Hepatocyte (in vitro differentiated cells): Measurements from ENCODE around the gene DIAPH1. TPM values are rescaled to one million over a fixed set of nuclear protein-coding genes. Genes with fewer than 3 reads are reported as not detected.
"Not testable (repeated sequence)": the region's sequence is repeated elsewhere in the genome, so short reads cannot be mapped to it uniquely, and the experiment has no call there.

Experiments used
- DNase-seq: peaks from one replicate; pipeline ENCODE4 v3.0.0-alpha.2; 2016; ENCODE audit warnings: low spot score
- H2AFZ ChIP-seq: fragments of 200-600 bp; sonication (generic); 2 replicates; pipeline ENCODE4 v1.6.0; 2016; ENCODE audit warnings: antibody characterized with exemption, mild to moderate bottlenecking
- H3K27ac ChIP-seq: fragments of 200-600 bp; sonication (generic); 2 replicates; pipeline ENCODE4 v1.5.1; 2016; ENCODE audit warnings: mild to moderate bottlenecking
- H3K27me3 ChIP-seq: fragments of 200-600 bp; sonication (generic); 2 replicates; pipeline ENCODE4 v1.6.1; 2016
- H3K36me3 ChIP-seq: fragments of 200-600 bp; sonication (generic); replicated peaks from 2 replicates; pipeline ENCODE4 v1.5.1; 2016; ENCODE audit warnings: low read depth; ENCODE audit not compliant: insufficient read depth
- H3K4me1 ChIP-seq: fragments of 200-600 bp; sonication (generic); 2 replicates; pipeline ENCODE4 v1.5.1; 2016; ENCODE audit warnings: mild to moderate bottlenecking, moderate library complexity; ENCODE audit not compliant: insufficient read depth
- H3K4me2 ChIP-seq: fragments of 200-600 bp; sonication (generic); 2 replicates; pipeline ENCODE4 v1.6.0; 2016
- H3K4me3 ChIP-seq: fragments of 200-600 bp; sonication (generic); 2 replicates; pipeline ENCODE4 v1.5.1; 2016; ENCODE audit warnings: mild to moderate bottlenecking
- H3K79me2 ChIP-seq: fragments of 200-600 bp; sonication (generic); 2 replicates; pipeline ENCODE4 v1.6.0; 2017; ENCODE audit warnings: mild to moderate bottlenecking
- H3K9me2 ChIP-seq: fragments of 200-600 bp; sonication (generic); replicated peaks from 2 replicates; pipeline ENCODE4 v1.6.0; 2017; ENCODE audit warnings: mild to moderate bottlenecking; ENCODE audit not compliant: insufficient read depth
- H3K9me3 ChIP-seq: fragments of 200-600 bp; sonication (generic); 2 replicates; pipeline ENCODE4 v1.5.1; 2016; ENCODE audit warnings: low read depth, mild to moderate bottlenecking
- H4K20me1 ChIP-seq: fragments of 200-600 bp; sonication (generic); 2 replicates; pipeline ENCODE4 v1.6.0; 2016; ENCODE audit warnings: mild to moderate bottlenecking; ENCODE audit not compliant: insufficient read depth, poor library complexity, severe bottlenecking
- EZH2 ChIP-seq: fragments of 200-600 bp; sonication (generic); IDR thresholded peaks from 2 replicates; pipeline ENCODE4 v1.6.1; 2016; ENCODE audit warnings: antibody characterized with exemption, mild to moderate bottlenecking, borderline replicate concordance
- EZH2phosphoT487 ChIP-seq: fragments of 200-600 bp; sonication (generic); IDR thresholded peaks from one replicate; pipeline ENCODE4 v1.6.1; 2018; ENCODE audit warnings: antibody characterized with exemption, mild to moderate bottlenecking, low read depth, moderate library complexity; ENCODE audit not compliant: unreplicated experiment, severe bottlenecking
- WGBS: methylation state at CpG from one replicate; pipeline ENCODE4 v1.1.6; 2016; ENCODE audit warnings: low lambda C conversion rate; ENCODE audit errors: missing lambda C conversion rate; 5-methylcytosine and 5-hydroxymethylcytosine counted together
- polyA plus RNA-seq: library from polyadenylated mRNA; unstranded; fragments of >200 nt; fragmentation: Nextera tagmentation; extraction: Ambion mirVana; gene quantifications from 2 replicates; pipeline ENCODE4 v1.2.1, GENCODE V29; 2016
- total RNA-seq: library from RNA; depleted of rRNA; stranded (reverse); fragments of >200 nt; gene quantifications from 2 replicates; pipeline ENCODE4 v1.2.3, GENCODE V29; 2014
- TF ChIP-seq, protein P1 (sequence below): fragments of 200-600 bp; sonication (generic); IDR thresholded peaks from 2 replicates; pipeline ENCODE4 v1.5.1; 2016; ENCODE audit warnings: antibody characterized with exemption, mild to moderate bottlenecking; ENCODE audit not compliant: poor library complexity

DIAPH1 gene
- total and polyA plus RNA-seq, 2 experiments from 2014 or later: 56.6 to 62.4 TPM

DNA sequence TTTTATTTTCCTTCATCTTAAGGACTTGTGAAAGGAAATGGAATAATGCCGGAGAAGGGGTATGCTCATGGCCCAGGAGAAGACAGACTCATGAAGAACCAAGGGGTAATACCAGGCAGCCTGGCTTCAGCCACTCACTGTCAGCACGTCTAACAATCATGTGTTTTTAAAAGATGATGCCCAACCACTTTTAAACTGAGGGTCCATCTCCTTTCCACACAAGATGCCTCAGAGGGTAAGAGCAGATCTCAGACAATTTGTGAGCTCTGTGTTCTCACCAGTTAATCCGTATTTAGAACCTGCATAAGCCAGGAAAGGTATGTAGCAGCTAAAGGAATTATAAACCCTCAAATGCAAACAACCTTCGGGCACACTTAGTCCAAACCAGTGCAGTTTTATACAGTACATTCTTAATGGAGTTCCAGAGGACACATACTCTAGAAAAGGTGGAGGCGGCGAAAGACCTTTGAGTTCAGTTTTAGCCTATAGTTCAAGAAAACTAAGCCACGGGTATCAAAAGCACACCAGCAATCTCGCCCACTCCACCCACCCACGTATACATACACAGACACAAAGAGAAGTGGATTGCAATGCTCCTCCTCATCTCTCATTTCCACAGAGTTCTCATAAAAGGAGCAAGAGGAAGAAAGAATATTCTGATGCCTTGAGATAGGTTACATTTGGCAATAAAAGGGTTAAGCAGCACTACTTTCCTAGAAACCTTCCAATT, 2.6 kb downstream of the DIAPH1 start:
- peak overlapping the region; percentile 78 for H3K4me2 ChIP-seq
- no peak for TF ChIP-seq EZH2
- no peak for TF ChIP-seq EZH2phosphoT487
- TF ChIP-seq, protein P1, sequence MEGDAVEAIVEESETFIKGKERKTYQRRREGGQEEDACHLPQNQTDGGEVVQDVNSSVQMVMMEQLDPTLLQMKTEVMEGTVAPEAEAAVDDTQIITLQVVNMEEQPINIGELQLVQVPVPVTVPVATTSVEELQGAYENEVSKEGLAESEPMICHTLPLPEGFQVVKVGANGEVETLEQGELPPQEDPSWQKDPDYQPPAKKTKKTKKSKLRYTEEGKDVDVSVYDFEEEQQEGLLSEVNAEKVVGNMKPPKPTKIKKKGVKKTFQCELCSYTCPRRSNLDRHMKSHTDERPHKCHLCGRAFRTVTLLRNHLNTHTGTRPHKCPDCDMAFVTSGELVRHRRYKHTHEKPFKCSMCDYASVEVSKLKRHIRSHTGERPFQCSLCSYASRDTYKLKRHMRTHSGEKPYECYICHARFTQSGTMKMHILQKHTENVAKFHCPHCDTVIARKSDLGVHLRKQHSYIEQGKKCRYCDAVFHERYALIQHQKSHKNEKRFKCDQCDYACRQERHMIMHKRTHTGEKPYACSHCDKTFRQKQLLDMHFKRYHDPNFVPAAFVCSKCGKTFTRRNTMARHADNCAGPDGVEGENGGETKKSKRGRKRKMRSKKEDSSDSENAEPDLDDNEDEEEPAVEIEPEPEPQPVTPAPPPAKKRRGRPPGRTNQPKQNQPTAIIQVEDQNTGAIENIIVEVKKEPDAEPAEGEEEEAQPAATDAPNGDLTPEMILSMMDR: no peak
- peaks cover 62% of the 10 kb centered on the region for H3K79me2 ChIP-seq
- no peaks in the 10 kb centered on the region for H3K27me3 ChIP-seq
- peaks cover 11% of the 10 kb centered on the region for H4K20me1 ChIP-seq
- no peaks in the 10 kb centered on the region for H3K36me3 ChIP-seq
- H2AFZ ChIP-seq: no peak overlapping the region
- no peaks in the 10 kb centered on the region for H3K9me2 ChIP-seq
- 73% methylated on average over 9 of the region's 9 CpGs for WGBS
- DNase-seq: no peak
- H3K9me3 ChIP-seq: no peaks in the 10 kb centered on the region
- no peak overlapping the region for H3K4me3 ChIP-seq
- peaks cover 12% of the 10 kb centered on the region for H3K4me1 ChIP-seq
- H3K27ac ChIP-seq: peak overlapping the region; percentile 96

DNA sequence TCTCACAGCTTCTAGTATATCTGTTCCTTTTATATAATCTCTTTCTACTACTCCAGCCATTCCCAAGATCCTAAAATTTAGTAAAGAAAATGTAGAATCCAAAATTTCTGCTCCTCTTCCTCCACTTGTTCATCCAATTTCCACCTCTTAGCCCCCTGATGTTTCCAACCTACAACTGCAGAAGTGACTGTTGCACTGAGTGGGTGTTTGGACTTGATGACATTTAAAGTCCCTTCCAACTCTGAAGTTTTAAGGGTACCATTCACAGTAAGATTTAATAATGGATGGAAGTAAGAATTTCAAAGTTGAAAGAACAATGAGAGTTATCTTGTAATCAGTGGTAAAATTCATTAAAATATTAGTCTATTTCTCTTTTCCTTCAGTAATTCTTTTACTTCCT, 5.5 kb downstream of the DIAPH1 start:
- Histone ChIP-seq H3K27me3 (no peaks in the 10 kb centered on the region), H2AFZ (no peak overlapping the region), H3K9me3 (no peaks in the 10 kb centered on the region), H3K4me2 (no peak overlapping the region), H3K9me2 (no peaks in the 10 kb centered on the region), H3K4me3 (no peak overlapping the region), H4K20me1 (peaks cover 11% of the 10 kb centered on the region), H3K36me3 (no peaks in the 10 kb centered on the region), H3K27ac (no peak overlapping the region), H3K79me2 (peaks cover 86% of the 10 kb centered on the region), H3K4me1 (peaks cover 19% of the 10 kb centered on the region)
- DNase-seq: no peak
- TF ChIP-seq EZH2phosphoT487: no peak
- no peak for TF ChIP-seq EZH2
- TF ChIP-seq, protein P1: no peak

DNA sequence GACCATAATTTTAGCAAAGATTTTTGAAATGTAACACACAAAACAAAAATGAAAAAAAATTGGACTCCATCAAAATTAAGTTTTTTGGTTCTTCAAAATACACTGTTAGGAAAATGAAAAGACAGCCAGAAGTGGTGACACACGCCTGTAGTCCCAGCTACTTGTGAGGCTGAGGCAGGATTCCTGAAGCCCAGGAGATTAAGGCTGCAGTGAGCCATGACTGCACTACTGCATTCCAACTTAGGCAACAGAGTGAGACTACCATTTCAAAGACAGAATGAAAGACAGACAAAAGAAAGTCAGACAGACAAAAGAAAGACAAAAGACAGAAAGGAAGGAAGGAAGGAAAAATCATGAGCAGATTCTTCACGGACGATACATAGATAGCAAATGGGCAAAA, 7.5 kb downstream of the DIAPH1 start:
- Histone ChIP-seq H4K20me1 (peaks cover 8% of the 10 kb centered on the region), H3K27me3 (no peaks in the 10 kb centered on the region), H3K4me1 (peaks cover 18% of the 10 kb centered on the region)

DNA sequence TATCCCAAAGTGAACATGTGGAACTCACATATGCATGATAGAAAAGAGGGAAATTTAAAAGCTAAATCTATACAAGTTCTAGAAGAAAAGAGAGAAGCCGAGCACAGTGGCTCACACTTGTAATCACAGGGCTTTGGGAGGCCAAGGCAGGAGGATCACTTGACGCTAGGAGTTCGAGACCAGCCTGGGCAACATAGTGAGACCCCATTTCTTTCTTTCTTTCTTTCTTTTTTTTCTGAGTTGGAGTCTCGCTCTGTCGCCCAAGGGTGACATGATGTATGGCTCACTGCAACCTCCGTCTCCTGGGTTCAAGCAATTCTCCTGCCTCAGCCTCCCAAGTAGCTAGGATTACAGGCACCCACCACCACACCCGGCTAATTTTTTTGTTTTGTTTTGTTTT, 8.9 kb downstream of the DIAPH1 start:
- H3K4me3 ChIP-seq, H3K4me2 ChIP-seq, H3K36me3 ChIP-seq, DNase-seq, H2AFZ ChIP-seq, H4K20me1 ChIP-seq, H3K9me3 ChIP-seq, H3K27me3 ChIP-seq, H3K9me2 ChIP-seq, H3K27ac ChIP-seq: not testable (repeated sequence)
- peaks cover 18% of the 10 kb centered on the region for H3K4me1 ChIP-seq
- peaks cover 95% of the 10 kb centered on the region for H3K79me2 ChIP-seq
- over 99% methylated on average over 7 of the region's 7 CpGs for WGBS

More for the DNA sequence above, 7.5 kb downstream of the DIAPH1 start:
- TF ChIP-seq, protein P1: no peak
- TF ChIP-seq EZH2 (no peak), EZH2phosphoT487 (no peak)
- Histone ChIP-seq H3K79me2 (peaks cover 95% of the 10 kb centered on the region), H3K4me3 (no peak overlapping the region), H3K4me2 (no peak overlapping the region), H3K36me3 (no peaks in the 10 kb centered on the region), H3K27ac (no peak overlapping the region), H3K9me3 (no peaks in the 10 kb centered on the region), H3K9me2 (no peaks in the 10 kb centered on the region), H2AFZ (no peak overlapping the region)
- no peak for DNase-seq
- WGBS: 94% methylated on average over 3 of the region's 3 CpGs
